H1 (cell line): ENCODE data around the gene MILR1. TPM values are rescaled to one million over a fixed set of nuclear protein-coding genes. Genes with fewer than 3 reads are reported as not detected.

Source experiments
- EZH2 ChIP-seq: fragments of 200-600 bp; sonication (generic); IDR thresholded peaks from 2 replicates; pipeline ENCODE4 v1.7.1; 2012; ENCODE audit warnings: low read depth, mild to moderate bottlenecking, moderate library complexity, low read length, inconsistent platforms; ENCODE audit not compliant: severe bottlenecking
- MAX ChIP-seq: IDR thresholded peaks from 2 replicates; pipeline ENCODE4 v1.6.1; 2012; ENCODE audit warnings: inconsistent platforms
- SIN3A ChIP-seq, 2 experiments: IDR thresholded peaks in 1 of 2; conservative IDR thresholded peaks in 1 of 2; 2 replicates each; pipeline ENCODE4 v1.6.1; 2011 to 2012; ENCODE audit warnings: low read length in 2 of 2, improper control_type of control experiment in 1 of 2, low read depth in 1 of 2, mild to moderate bottlenecking in 1 of 2
- polyA plus RNA-seq, 7 experiments: library from polyadenylated mRNA; depleted of rRNA in 3 of 7; stranded (reverse) in 5 of 7; unstranded in 2 of 7; fragments of >200 nt in 5 of 7; fragments of 200-250 nt in 2 of 7; gene quantifications; 1 replicate in 5 of 7; 2 replicates in 1 of 7; 4 replicates in 1 of 7; pipeline versions ENCODE4 v1.2.1 to v1.2.3, GENCODE V29; 2011 to 2013; ENCODE audit warnings: missing spikeins in 2 of 7, mixed read lengths in 2 of 7
- total RNA-seq: library from RNA; stranded (reverse); fragmentation: NEBNext Ultra II Directional; extraction: Animal tissue kit (Norgen Biotek cat#: 25700); gene quantifications from 2 replicates; pipeline ENCODE4 v1.2.1, GENCODE V29; 2021

MILR1 gene
- total and polyA plus RNA-seq, 2 of the 8 experiments (the other 6 are each of a cell fraction or from before 2014, with no cell fraction given), result not detected

DNA sequence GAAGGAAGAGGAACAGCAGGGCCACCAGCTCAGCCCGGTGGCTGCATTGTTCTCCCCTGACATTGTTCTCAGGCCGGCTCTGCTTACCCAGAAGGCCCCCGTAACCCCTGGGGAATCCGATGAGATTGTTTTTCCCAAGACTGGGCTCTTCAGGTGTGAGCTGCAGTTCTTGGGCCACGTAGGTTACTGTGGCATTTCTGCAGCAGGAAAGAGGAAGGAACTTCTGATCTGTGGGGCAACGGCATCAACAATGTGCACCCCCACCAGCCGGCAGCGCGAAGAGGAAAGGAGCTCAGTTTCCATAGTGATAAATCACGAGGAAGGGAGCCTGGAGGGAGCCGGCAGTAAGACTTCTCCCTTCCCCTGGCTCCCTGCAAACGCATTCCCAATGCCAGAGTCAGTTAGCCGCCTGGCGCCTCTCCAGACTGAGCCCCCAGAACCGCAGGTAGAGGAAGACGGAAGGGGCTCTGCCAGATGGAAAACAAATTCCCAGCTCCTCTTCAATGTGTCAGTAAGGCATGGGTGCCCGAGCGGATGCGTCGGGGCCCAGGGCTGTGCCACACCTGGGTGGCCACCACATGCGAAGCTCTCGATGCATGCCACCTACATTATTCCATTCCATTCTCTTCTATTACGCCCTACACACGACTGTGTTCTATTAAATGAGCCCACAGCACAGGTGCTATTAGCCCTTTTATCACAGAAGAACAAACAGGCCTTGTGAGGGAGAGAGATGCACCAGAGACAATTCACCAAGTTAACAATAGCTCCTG, 36.7 kb upstream of the MILR1 start (continued):
- TF ChIP-seq EZH2 (no peak), SIN3A (conservative IDR thresholded peaks at IDR 0.05 in 1 of 2, IDR thresholded peaks at IDR 0.05 in 1 of 2; ENCODE audit: low read depth in 1 of 2, low read length in 2 of 2) (0 out of 4 replicates have a peak, but pooled peaks of 1 of the 2 experiments have one; percentile 37), MAX (no peak)
